Effector memory CD8-positive, alpha-beta T cell (primary cell): Measurements from ENCODE around the gene PLEKHH3.

Experiments used
- ATAC-seq: fragments of 150-1000 bp; cut with Tn5 transposase; replicated peaks from 2 replicates; pipeline ENCODE4 v1.10.0; 2021; ENCODE audit warnings: mild to moderate bottlenecking, moderate library complexity
- DNase-seq, 3 experiments: peaks; one replicate each; pipeline ENCODE4 v3.0.0; 2021
- H3K27ac Mint-ChIP-seq, 2 donors: one replicate each; pipeline ENCODE4 v1.8.0; 2022; ENCODE audit warnings: mild to moderate bottlenecking in 2 of 2, mixed read lengths in 2 of 2, moderate library complexity in 2 of 2
- H3K27me3 Mint-ChIP-seq, 2 donors: one replicate each; pipeline ENCODE4 v1.8.0; 2022; ENCODE audit warnings: mixed read lengths in 2 of 2
- H3K36me3 Mint-ChIP-seq: one replicate; pipeline ENCODE4 v1.8.0; 2022; ENCODE audit warnings: mild to moderate bottlenecking, moderate library complexity, mixed read lengths; ENCODE audit not compliant: insufficient read depth
- H3K4me1 Mint-ChIP-seq, 2 donors: one replicate each; pipeline ENCODE4 v1.8.0; 2022; ENCODE audit warnings: low read depth in 2 of 2, mixed read lengths in 2 of 2
- H3K4me3 Mint-ChIP-seq, 2 donors: one replicate each; pipeline ENCODE4 v1.8.0; 2022; ENCODE audit warnings: mild to moderate bottlenecking in 2 of 2, mixed read lengths in 2 of 2, moderate library complexity in 2 of 2
- H3K9me3 Mint-ChIP-seq, 2 donors: one replicate each; pipeline ENCODE4 v1.8.0; 2022; ENCODE audit warnings: mixed read lengths in 2 of 2

The PLEKHH3 gene

GRCh38 chr17:42659079-42659931 is 17.5 kb downstream of the PLEKHH3 start, which contains the start of gene TUBG2:
TUBG2 (plus strand) TSS chr17:42659284; CDS start chr17:42659504, 220 bp downstream.
- DNase-seq, result peak; percentile 41 to 55 (median 49)
- H3K4me1 Mint-ChIP-seq, result peaks cover 9 to 21% of the 10 kb centered on the region in 2 donors
- peak within 1 kb of the TSS; percentile 90 to 91 for H3K4me3 Mint-ChIP-seq
- H3K27me3 Mint-ChIP-seq, result peaks cover 0 to 10% of the 10 kb centered on the region in 2 donors
- H3K9me3 Mint-ChIP-seq, result no peaks in the 10 kb centered on the region
- H3K36me3 Mint-ChIP-seq, result peaks cover 3% of the 10 kb centered on the region
- peak; percentile 88 for ATAC-seq
- H3K27ac Mint-ChIP-seq, result peak within 1 kb of the TSS; percentile 83 to 84

- peak overlapping the region in 1 of 2 donors; percentile 84 for H3K27ac Mint-ChIP-seq
- DNase-seq (no peak), ATAC-seq (no peak)
- H3K27me3 Mint-ChIP-seq, result peaks cover 7 to 22% of the 10 kb centered on the region in 2 donors
- H3K36me3 Mint-ChIP-seq, result peaks cover 3% of the 10 kb centered on the region
- no peaks in the 10 kb centered on the region for H3K9me3 Mint-ChIP-seq
- H3K4me1 Mint-ChIP-seq, result peaks cover 9 to 21% of the 10 kb centered on the region in 2 donors
- H3K4me3 Mint-ChIP-seq, result peak overlapping the region; percentile 90 to 91
These were observed 18.8 kb downstream of the PLEKHH3 start for GRCh38 chr17:42657824-42658588.

GRCh38 chr17:42655528-42655927 is 21.3 kb downstream of the PLEKHH3 start:
- peaks cover 3% of the 10 kb centered on the region for H3K36me3 Mint-ChIP-seq
- no peak overlapping the region for H3K27ac Mint-ChIP-seq
- peaks cover 7 to 30% of the 10 kb centered on the region in 2 donors for H3K27me3 Mint-ChIP-seq
- no peak for DNase-seq
- peaks cover 9 to 21% of the 10 kb centered on the region in 2 donors for H3K4me1 Mint-ChIP-seq
- ATAC-seq, result no peak
- no peaks in the 10 kb centered on the region for H3K9me3 Mint-ChIP-seq
- H3K4me3 Mint-ChIP-seq, result no peak overlapping the region

GRCh38 chr17:42653179-42654124 is 23.3 kb downstream of the PLEKHH3 start:
- Mint-ChIP-seq H3K27me3 (peaks cover 7 to 31% of the 10 kb centered on the region in 2 donors), H3K9me3 (no peaks in the 10 kb centered on the region), H3K27ac (no peak overlapping the region), H3K4me1 (peaks cover 4 to 11% of the 10 kb centered on the region in 2 donors), H3K4me3 (no peak overlapping the region), H3K36me3 (no peaks in the 10 kb centered on the region)
- ATAC-seq (no peak), DNase-seq (no peak)

GRCh38 chr17:42651392-42651791 is 25.4 kb downstream of the PLEKHH3 start:
- H3K4me1 Mint-ChIP-seq, result peaks cover 0 to 16% of the 10 kb centered on the region in 2 donors
- H3K27me3 Mint-ChIP-seq, result peaks cover 7 to 39% of the 10 kb centered on the region in 2 donors
- H3K27ac Mint-ChIP-seq, result no peak overlapping the region
- H3K9me3 Mint-ChIP-seq, result no peaks in the 10 kb centered on the region
- DNase-seq, result no peak
- H3K4me3 Mint-ChIP-seq, result no peak overlapping the region
- no peak for ATAC-seq
- no peaks in the 10 kb centered on the region for H3K36me3 Mint-ChIP-seq

GRCh38 chr17:42647778-42648177 is 29.0 kb downstream of the PLEKHH3 start:
- DNase-seq (no peak), ATAC-seq (peak; percentile 17)
- Mint-ChIP-seq H3K4me1 (peaks cover 0 to 9% of the 10 kb centered on the region in 2 donors), H3K27me3 (peaks cover 3 to 22% of the 10 kb centered on the region in 2 donors), H3K9me3 (no peaks in the 10 kb centered on the region), H3K36me3 (no peaks in the 10 kb centered on the region), H3K27ac (no peak overlapping the region), H3K4me3 (no peak overlapping the region)

GRCh38 chr17:42642336-42642735 is 34.5 kb downstream of the PLEKHH3 start:
- Mint-ChIP-seq H3K27ac (no peak overlapping the region), H3K9me3 (no peaks in the 10 kb centered on the region)
- no peak for ATAC-seq

GRCh38 chr17:42640121-42640520 is 36.7 kb downstream of the PLEKHH3 start:
- Mint-ChIP-seq H3K4me3 (no peak overlapping the region), H3K36me3 (peaks cover 6% of the 10 kb centered on the region), H3K9me3 (no peaks in the 10 kb centered on the region), H3K27ac (no peak overlapping the region), H3K27me3 (peaks cover 12 to 18% of the 10 kb centered on the region in 2 donors), H3K4me1 (peaks cover 0 to 3% of the 10 kb centered on the region in 2 donors)
- ATAC-seq (peak; percentile 26), DNase-seq (no peak)

More at GRCh38 chr17:42642336-42642735, 34.5 kb downstream of the PLEKHH3 start:
- DNase-seq, result no peak
- Mint-ChIP-seq H3K36me3 (peaks cover 6% of the 10 kb centered on the region), H3K4me3 (no peak overlapping the region), H3K27me3 (peaks cover 12 to 18% of the 10 kb centered on the region in 2 donors), H3K4me1 (peaks cover 0 to 3% of the 10 kb centered on the region in 2 donors)

GRCh38 chr17:42639525-42640113 is 37.2 kb downstream of the PLEKHH3 start:
- Mint-ChIP-seq H3K9me3 (no peaks in the 10 kb centered on the region), H3K36me3 (peaks cover 6% of the 10 kb centered on the region), H3K27me3 (peaks cover 12 to 18% of the 10 kb centered on the region in 2 donors), H3K4me1 (peaks cover 0 to 3% of the 10 kb centered on the region in 2 donors), H3K27ac (peak overlapping the region in 1 of 2 donors; percentile 25), H3K4me3 (no peak overlapping the region)
- ATAC-seq (no peak), DNase-seq (no peak)

- H3K27me3 Mint-ChIP-seq, result no peaks in the 10 kb centered on the region
- no peak overlapping the region for H3K4me3 Mint-ChIP-seq
- no peak for DNase-seq
- no peaks in the 10 kb centered on the region for H3K4me1 Mint-ChIP-seq
- H3K9me3 Mint-ChIP-seq, result no peaks in the 10 kb centered on the region
- ATAC-seq, result no peak
- no peaks in the 10 kb centered on the region for H3K36me3 Mint-ChIP-seq
- H3K27ac Mint-ChIP-seq, result no peak overlapping the region
These were observed 43.8 kb downstream of the PLEKHH3 start for GRCh38 chr17:42632949-42633444.

GRCh38 chr17:42629411-42630009 is 47.3 kb downstream of the PLEKHH3 start:
- Mint-ChIP-seq H3K4me3 (no peak overlapping the region), H3K27me3 (no peaks in the 10 kb centered on the region), H3K27ac (no peak overlapping the region), H3K36me3 (no peaks in the 10 kb centered on the region), H3K9me3 (no peaks in the 10 kb centered on the region), H3K4me1 (no peaks in the 10 kb centered on the region)
- ATAC-seq (no peak), DNase-seq (no peak)
